HCEC 1CT (cell line): ENCODE results near the gene ST7.

Experiments
- DNase-seq: peaks from one replicate; pipeline ENCODE4 v3.0.0-alpha.2; 2017

The ST7 gene

GRCh38 chr7:117134889-117135552 is 181.7 kb downstream of the ST7 start:
- DNase-seq: no peak

GRCh38 chr7:117135553-117135891 is 182.2 kb downstream of the ST7 start:
- DNase-seq: no peak

DNA sequence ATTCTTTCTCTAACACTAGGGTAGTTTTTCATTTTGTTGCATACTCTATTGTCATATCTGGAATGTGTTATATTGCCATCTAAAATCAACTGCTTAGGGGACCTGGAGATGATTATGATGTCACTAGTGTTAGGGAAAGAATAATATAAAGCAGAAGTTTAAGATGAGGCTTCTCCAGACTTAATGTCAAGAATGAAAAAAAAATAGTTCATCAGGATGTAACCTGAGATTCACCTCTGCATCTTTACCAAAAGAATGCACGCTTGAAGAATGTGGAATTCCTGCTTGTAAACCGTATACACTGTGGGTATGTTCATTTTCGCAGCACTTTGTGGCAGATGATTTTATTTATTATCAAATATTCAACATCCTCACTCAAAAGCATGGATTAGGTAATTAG is 184.6 kb downstream of the ST7 start:
- no peak for DNase-seq

DNA sequence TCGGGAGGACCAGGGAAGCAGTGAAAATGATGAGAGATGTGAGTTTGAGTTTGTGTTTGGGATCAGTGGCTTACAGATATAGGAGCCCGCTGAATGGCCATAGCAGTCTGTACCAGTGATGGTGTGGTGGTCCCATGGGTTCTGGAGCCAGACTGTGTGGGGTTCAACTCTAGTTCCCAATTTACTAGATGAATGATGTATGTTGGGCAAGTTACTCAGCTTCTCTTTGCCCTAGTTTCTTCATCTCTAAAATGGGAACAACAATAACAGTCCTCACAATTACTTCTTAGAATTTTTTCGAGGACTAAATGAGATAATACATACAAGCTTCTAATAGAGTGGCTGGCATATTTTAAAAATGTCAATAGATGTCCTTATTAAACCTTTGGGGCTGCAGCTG is 185.2 kb downstream of the ST7 start:
- no peak for DNase-seq

- DNase-seq: no peak
Measured at GRCh38 chr7:117138981-117139380, 185.7 kb downstream of the ST7 start.

GRCh38 chr7:117139397-117139984 is 186.2 kb downstream of the ST7 start:
- no peak for DNase-seq

- no peak for DNase-seq
Measured at GRCh38 chr7:117140921-117141320, 187.6 kb downstream of the ST7 start.

DNA sequence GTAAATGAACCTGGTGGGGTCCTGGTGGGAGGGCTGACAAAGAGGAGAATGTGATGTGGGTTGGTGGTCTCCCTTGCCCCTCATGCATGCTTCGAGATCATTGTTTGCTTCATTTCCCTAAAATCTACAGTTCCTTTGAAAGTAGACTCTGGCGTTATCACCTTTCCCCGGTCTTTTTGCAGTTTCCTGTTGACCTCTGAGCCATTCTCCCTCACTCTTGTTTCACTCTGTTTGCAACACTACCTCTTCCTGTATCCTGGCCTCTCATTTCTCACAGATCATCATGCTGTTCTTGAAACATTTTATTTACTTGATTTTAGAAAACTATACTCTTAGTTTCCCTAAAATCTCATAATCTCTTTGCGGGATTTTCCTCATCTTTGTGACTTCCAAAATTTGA is 189.8 kb downstream of the ST7 start:
- no peak for DNase-seq

GRCh38 chr7:117143580-117143979 is 190.3 kb downstream of the ST7 start:
- DNase-seq: peak; percentile 47

DNA sequence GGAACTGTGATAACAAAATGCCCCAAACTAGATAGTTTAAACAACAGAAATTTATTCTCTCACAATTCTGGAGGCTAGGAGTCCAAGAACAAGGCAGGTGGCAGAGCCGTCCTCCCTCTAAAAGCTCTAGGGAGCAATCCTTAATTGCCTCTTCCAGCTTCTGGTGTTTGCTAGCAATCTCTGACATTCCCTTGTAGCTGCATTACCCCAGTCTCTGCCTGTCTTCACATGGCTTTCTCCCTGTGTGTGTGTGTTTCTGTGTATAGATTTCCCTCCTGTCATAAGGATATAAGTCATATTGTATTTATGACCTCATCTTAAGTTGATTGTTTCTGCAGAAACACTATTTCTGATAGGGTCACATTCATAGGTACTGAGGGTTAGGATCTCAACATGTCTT is 192.0 kb downstream of the ST7 start:
- DNase-seq: no peak

- no peak for DNase-seq
Measured at GRCh38 chr7:117146059-117146458, 192.8 kb downstream of the ST7 start.

DNA sequence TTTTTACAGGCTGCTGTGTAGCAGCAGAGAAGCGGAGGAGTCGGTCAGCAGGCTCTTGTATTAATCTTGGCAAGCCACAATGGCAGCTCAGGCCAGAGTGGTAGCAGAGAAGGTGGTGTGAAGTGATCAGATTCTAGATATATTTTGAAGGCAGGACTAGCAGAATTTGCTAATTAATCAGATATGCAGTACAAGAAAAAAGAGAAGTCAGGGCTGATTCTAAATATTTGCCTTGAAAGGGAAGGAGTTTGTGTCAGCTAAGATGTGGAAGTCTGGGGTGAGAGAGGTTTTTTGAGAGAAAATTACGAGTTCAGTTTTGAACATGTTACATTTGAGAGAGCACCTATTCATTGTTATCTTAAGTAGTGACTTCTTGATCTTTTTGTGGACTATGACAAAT is 193.2 kb downstream of the ST7 start:
- DNase-seq: no peak

GRCh38 chr7:117148971-117149370 is 195.7 kb downstream of the ST7 start:
- DNase-seq: no peak

DNA sequence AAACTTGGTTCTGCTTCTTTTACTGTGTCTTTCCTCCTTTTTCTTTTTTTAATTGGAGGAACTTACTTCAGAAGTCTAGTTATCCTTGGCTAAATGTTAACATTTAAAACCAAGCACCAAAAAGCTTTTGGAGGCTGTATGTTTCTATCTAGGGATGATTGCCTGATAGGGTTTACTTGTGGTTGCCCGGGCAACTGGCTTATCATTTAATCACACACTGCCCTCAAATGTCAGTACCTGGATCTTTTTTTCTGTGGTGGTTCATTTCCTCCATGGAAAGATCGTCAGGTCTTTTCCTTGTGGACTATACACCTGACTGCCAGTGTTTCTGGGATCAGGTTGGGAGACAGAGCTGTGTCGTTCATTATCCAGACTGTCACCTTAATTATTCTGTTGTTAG is 196.4 kb downstream of the ST7 start:
- DNase-seq: no peak

GRCh38 chr7:117152213-117153007 is 199.1 kb downstream of the ST7 start:
- DNase-seq: no peak

DNA sequence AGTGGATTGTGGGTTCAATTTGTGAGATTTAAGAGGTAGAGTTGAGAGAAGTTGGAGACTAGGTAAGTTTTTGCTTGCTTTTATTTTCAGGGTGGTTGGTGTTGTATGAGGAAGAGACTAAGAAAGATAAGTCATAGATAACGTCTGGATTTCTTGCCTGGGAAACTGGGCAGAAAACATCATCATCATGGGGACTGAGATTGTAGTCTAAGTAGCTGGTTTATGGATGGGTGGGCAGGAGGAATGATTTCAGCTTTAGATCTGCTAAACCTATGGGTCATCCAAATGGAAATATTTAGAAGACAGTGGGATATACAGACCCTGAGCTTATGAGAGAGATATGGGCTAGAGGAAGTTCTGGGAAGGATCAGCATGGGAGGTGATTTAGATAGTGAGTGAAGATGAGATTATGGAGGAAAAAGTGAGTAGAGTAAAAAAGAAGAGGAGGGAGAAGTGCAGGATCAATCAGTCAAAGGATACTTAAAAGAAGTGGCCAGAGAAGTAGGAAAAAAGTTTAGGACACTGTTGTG is 199.8 kb downstream of the ST7 start:
- no peak for DNase-seq

GRCh38 chr7:117154721-117155120 is 201.4 kb downstream of the ST7 start:
- DNase-seq: no peak

- DNase-seq: no peak
Measured at GRCh38 chr7:117155694-117156093, 202.4 kb downstream of the ST7 start.

- DNase-seq: peak; percentile 81
Measured at GRCh38 chr7:117157241-117158209, 204.2 kb downstream of the ST7 start.

- no peak for DNase-seq
Measured at GRCh38 chr7:117158941-117159697, 205.8 kb downstream of the ST7 start.

DNA sequence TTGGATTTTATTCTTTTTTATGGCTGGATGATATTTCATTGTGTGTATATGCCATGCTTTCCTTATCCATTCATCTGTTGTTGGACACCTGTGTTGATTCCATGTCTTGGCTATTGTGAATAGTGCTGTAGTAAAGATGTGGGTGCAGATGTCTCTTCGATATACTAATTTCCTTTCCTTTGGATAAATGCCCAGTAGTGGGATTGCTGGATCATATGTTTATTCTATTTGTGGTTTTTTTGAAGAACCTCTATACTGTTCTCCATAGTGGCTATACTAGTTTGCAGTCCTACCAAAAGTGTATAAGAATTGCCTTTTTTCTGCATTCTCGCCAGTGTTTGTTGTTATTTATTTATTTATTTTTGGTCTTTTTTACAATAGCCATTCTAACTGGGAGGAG is 209.8 kb downstream of the ST7 start:
- DNase-seq: no peak

GRCh38 chr7:117164620-117165019 is 211.3 kb downstream of the ST7 start:
- peak; percentile 49 for DNase-seq
